ENCODE data around the gene TNFRSF11A.

The TNFRSF11A gene

DNA sequence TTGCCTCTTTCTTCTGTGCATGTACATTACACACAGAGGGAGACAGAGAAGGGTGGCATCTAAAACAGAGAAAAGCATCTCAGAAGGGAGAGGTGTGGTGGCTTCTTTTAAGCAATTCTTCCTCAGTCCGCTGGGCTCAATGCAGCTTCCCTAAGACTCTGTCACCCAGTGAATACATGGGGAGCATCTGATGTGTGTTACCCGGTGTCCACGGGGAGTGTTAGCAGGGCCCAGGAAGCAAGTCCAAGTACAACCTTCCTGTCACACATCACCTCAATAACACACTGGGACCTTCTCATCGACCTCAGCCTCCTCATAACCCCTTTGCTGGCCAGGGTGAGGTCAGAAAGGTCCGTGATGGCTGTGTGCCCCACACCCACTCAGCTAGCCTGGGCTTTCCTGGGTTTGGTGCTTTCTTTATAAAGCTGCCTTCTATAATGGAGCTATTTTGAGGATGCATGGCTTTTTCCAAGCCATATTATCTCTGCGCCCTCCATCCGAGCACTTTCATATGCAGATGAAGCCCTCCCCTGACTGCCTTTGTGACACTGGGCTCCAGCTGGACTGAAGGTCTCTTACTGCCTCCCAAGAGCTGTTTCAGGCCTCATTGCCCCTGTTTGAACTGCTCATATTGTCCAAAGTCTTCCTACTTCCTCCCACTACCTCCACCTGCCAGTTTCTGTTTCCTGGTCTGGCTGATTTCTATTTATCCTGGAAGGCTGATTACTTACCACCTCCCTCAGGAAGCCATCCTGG, 21.4 kb downstream of the TNFRSF11A start:
- Histone ChIP-seq H3K9ac (ENCODE audit: low read depth, low read length) (no peak overlapping the region), H3K36me3 (ENCODE audit: insufficient read depth, low read length) (no peaks in the 10 kb centered on the region), H3K4me1 (ENCODE audit: insufficient read depth, low read length) (peaks cover 23% of the 10 kb centered on the region)

DNA sequence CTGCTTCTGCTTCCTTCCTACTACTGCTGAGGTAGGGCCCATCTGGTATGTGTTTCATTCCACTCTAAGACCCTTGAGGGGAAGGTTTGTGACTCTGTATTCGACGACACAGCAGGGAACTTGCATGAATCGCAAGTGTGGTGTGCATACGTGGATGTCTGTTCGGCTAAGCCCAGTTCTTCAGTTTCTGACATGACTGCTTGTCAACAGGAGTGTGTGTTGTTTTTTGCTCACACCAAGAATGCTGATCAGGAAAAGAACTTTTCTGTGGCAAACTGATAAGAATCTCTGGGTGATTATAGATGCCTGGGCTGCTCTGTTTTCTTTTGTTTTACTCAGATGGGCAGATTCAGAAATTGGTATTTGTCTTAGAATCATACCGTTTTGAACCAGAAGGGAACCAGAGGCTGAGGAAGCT, 22.0 kb downstream of the TNFRSF11A start:
- H3K4me1 ChIP-seq (ENCODE audit: insufficient read depth, low read length) = peaks cover 23% of the 10 kb centered on the region
- H3K9ac ChIP-seq (ENCODE audit: low read depth, low read length) = no peak overlapping the region
- no peaks in the 10 kb centered on the region for H3K36me3 ChIP-seq (ENCODE audit: insufficient read depth, low read length)
- no peaks in the 10 kb centered on the region for H3K9me3 ChIP-seq (ENCODE audit: control insufficient read depth, insufficient read depth, low read length)

More for the DNA sequence above, 21.4 kb downstream of the TNFRSF11A start:
- H3K9me3 ChIP-seq (ENCODE audit: control insufficient read depth, insufficient read depth, low read length) = no peaks in the 10 kb centered on the region

DNA sequence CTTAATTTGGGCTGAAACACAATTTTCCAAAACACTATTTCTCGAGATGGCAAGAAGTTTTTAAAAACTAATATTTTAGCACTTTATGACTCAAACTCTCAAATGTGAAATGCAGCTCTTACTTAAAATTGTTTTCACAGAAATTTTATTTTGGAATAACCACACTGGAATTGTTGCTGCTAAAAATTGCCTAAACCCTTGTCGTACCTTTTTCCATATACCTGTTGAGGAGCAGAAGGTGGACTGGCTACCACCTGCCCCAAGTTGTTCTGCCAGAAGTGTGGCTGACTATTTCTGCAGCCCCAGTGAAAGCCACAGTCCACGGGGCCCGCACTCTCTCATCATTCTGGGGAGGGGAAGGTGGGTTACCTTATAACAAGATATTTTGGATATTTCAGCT, 23.4 kb downstream of the TNFRSF11A start:
- H3K4me1 ChIP-seq (ENCODE audit: insufficient read depth, low read length) = peaks cover 23% of the 10 kb centered on the region
- H3K9me3 ChIP-seq (ENCODE audit: control insufficient read depth, insufficient read depth, low read length) = no peaks in the 10 kb centered on the region
- no peaks in the 10 kb centered on the region for H3K36me3 ChIP-seq (ENCODE audit: insufficient read depth, low read length)
- H3K9ac ChIP-seq (ENCODE audit: low read depth, low read length) = no peak overlapping the region

DNA sequence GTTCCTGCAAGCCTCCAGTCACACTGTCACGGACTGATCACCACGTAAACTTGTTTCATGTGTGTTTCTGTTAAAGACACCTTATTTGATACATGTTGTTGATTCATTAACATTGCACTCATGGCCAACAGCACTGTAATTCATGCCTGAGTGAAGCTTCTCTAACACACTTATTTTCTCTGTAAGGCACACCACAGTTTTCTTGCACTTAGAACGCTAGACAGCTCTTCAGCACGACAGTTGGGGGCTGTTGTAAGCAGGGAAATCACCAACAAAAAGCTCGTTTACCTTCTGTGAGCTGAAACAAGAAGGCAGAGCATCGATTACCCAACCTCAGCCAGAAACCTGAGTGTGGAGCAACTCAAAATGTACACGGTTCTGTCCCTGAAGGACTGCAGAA, 28.1 kb downstream of the TNFRSF11A start:
- H3K4me1 ChIP-seq (ENCODE audit: insufficient read depth, low read length) = peaks cover 5% of the 10 kb centered on the region; the same call in 1 of the 2 replicates
- no peaks in the 10 kb centered on the region for H3K9me3 ChIP-seq (ENCODE audit: control insufficient read depth, insufficient read depth, low read length)
- no peak overlapping the region for H3K9ac ChIP-seq (ENCODE audit: low read depth, low read length)
- no peaks in the 10 kb centered on the region for H3K36me3 ChIP-seq (ENCODE audit: insufficient read depth, low read length)

DNA sequence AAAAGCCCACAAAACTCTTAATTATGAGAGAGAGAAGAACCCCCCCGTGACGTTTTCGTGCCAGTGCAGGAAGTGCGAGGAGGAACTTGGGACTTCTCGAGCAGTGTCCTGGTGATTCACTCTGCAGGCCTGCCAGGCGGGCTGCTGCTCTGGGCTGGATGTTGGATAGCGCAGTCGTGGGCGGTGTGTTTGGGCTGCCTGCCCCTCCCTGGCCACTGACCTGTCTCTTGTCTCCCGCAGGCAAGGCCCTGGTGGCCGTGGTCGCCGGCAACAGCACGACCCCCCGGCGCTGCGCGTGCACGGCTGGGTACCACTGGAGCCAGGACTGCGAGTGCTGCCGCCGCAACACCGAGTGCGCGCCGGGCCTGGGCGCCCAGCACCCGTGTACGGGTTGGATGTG, 29.0 kb downstream of the TNFRSF11A start:
- no peaks in the 10 kb centered on the region for H3K9me3 ChIP-seq (ENCODE audit: control insufficient read depth, insufficient read depth, low read length)
- no peaks in the 10 kb centered on the region for H3K36me3 ChIP-seq (ENCODE audit: insufficient read depth, low read length)
- peaks cover 5% of the 10 kb centered on the region; the same call in 1 of the 2 replicates for H3K4me1 ChIP-seq (ENCODE audit: insufficient read depth, low read length)
- H3K9ac ChIP-seq (ENCODE audit: low read depth, low read length) = no peak overlapping the region

DNA sequence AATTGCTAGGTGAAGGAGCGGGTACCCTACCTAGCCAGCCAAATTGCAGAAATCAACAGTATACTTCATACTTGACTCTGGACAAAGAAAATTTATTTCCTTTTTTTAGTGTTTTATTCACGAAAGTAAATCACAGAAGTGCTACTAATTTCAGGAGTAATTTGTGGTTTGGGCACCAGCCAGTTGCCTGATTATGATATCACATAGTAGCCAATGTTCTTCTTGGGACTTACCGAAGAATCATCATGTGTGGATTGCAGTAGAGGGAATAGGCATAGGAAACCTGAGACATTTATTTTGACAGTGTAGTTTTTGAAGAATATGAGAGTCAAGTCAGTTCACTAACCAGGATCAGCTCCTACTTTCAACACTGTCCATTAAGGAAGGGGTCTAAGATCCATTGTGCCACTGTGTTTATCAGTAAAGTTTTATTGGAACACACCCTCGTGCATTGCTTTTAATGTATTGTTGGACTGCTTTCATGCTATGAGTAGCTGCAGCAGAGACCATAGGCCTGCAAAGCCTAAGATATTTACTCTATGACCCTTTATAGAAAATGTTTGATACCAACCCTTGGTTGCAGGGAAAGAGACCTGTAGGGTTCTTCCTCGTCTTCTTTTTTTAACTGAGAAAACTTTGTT, 32.1 kb downstream of the TNFRSF11A start:
- H3K4me1 ChIP-seq (ENCODE audit: insufficient read depth, low read length) = peaks cover 5% of the 10 kb centered on the region; the same call in 1 of the 2 replicates
- no peaks in the 10 kb centered on the region for H3K9me3 ChIP-seq (ENCODE audit: control insufficient read depth, insufficient read depth, low read length)
- H3K36me3 ChIP-seq (ENCODE audit: insufficient read depth, low read length) = no peaks in the 10 kb centered on the region
- H3K9ac ChIP-seq (ENCODE audit: low read depth, low read length) = no peak overlapping the region

DNA sequence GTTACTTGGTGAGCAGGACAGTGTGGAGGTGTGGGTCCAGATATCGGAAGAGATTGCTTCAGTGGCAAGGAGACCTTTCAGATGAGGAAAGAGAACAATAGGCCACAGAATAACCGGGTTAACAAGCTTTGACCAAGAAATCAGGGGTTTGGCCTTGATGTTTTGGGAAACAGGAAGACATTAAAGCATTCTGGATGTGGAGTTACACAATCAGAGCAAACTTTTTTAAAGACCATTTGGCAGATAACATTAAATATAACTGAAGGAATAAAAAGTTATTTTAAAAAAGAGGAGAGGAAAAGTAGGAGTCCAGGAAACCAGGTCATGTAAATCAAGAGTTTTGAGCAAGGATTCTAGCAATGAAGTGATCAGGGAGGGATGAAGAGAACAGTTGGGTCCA, 35.7 kb downstream of the TNFRSF11A start:
- Histone ChIP-seq H3K9ac (ENCODE audit: low read depth, low read length) (no peak overlapping the region), H3K4me1 (ENCODE audit: insufficient read depth, low read length) (peaks cover 5% of the 10 kb centered on the region; the same call in 1 of the 2 replicates), H3K9me3 (ENCODE audit: control insufficient read depth, insufficient read depth, low read length) (no peaks in the 10 kb centered on the region), H3K36me3 (ENCODE audit: insufficient read depth, low read length) (no peaks in the 10 kb centered on the region)

DNA sequence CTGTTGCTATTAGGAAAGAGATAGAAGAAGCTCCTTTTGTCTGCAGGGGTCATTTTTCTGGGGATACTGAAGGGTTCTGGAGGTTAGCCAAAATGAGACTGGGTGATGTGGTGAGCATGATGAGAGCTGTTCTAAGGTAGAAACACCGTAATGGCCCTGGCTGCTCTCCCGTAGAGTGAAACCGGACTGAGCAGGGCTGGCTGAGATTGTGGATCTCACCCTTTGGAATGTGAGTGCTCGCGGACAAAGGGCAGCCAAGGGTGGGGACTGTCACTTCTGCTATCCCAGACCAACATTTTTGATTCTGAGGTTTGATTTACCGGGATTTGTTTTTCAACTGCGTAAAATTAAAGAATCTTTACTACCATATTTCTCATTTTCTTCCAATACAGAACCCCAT, 36.2 kb downstream of the TNFRSF11A start:
- H3K4me1 ChIP-seq (ENCODE audit: insufficient read depth, low read length) = peaks cover 4% of the 10 kb centered on the region; the same call in 1 of the 2 replicates
- no peaks in the 10 kb centered on the region for H3K9me3 ChIP-seq (ENCODE audit: control insufficient read depth, insufficient read depth, low read length)

DNA sequence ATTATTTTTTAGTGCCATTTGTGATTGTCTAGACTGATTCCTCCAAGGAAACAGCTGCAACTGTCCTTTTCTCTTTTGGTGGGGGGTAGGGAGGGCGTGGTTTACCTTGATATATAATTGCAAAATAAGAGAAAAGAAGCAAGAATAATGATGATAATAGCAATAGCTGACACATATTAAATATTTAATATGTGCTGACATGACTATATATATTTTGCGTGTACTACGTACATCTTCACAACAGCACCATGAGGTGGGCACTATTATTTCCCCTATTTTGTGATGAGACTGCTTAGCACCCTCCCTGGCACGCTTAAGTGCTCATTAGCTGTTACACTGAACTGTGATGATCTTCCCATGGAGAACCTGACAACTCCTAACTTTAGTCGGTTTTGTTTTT, 39.4 kb downstream of the TNFRSF11A start:
- Histone ChIP-seq H3K9ac (ENCODE audit: low read depth, low read length) (no peak overlapping the region), H3K36me3 (ENCODE audit: insufficient read depth, low read length) (no peaks in the 10 kb centered on the region), H3K4me1 (ENCODE audit: insufficient read depth, low read length) (no peaks in the 10 kb centered on the region; the same call in 1 of the 2 replicates), H3K9me3 (ENCODE audit: control insufficient read depth, insufficient read depth, low read length) (no peaks in the 10 kb centered on the region)

More for the DNA sequence above, 36.2 kb downstream of the TNFRSF11A start:
- no peak overlapping the region for H3K9ac ChIP-seq (ENCODE audit: low read depth, low read length)
- no peaks in the 10 kb centered on the region for H3K36me3 ChIP-seq (ENCODE audit: insufficient read depth, low read length)

DNA sequence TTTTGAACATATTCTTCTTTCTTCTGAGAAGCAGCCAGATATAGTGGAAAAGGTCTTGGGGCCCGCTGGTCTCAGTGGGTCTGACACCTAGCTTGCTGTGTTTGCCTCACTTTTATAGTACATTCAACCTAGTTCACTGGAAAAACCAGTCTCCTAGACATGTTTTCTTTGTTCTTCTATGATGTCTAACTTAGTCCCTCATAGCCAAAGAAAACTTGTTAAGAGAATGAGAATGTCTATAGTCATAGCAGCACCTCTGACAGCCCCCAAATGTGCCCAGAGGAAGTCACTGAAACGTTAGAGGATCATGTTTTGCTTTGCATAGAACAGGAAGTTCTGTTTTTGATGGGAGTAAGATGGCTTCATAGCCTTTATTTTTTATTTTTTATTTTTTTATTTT, 40.3 kb downstream of the TNFRSF11A start:
- H3K9ac ChIP-seq (ENCODE audit: low read depth, low read length) = no peak overlapping the region
- no peaks in the 10 kb centered on the region; the same call in 1 of the 2 replicates for H3K4me1 ChIP-seq (ENCODE audit: insufficient read depth, low read length)
- no peaks in the 10 kb centered on the region for H3K36me3 ChIP-seq (ENCODE audit: insufficient read depth, low read length)
- no peaks in the 10 kb centered on the region for H3K9me3 ChIP-seq (ENCODE audit: control insufficient read depth, insufficient read depth, low read length)

DNA sequence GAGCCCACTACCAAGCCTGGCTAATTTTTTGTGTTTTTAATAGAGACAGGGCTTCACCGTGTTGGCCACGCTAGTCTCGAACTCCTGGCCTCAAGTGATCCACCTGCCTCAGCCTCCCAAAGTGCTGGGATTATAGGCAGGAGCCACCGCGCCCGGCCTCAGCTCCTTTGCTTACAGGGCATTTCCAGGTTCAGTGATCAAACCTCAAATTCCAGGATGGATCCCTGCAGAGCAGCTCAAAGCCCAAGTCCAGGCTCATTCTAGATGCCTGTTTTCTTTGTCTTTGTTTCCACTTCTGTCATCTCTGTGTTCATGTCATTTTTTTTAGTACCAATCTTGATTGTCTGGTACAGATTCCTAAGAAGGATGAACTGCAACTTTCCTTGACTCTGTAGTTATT, 41.9 kb downstream of the TNFRSF11A start:
- Histone ChIP-seq H3K9ac (ENCODE audit: low read depth, low read length) (no peak overlapping the region), H3K4me1 (ENCODE audit: insufficient read depth, low read length) (no peaks in the 10 kb centered on the region; the same call in 1 of the 2 replicates), H3K36me3 (ENCODE audit: insufficient read depth, low read length) (no peaks in the 10 kb centered on the region), H3K9me3 (ENCODE audit: control insufficient read depth, insufficient read depth, low read length) (no peaks in the 10 kb centered on the region)

DNA sequence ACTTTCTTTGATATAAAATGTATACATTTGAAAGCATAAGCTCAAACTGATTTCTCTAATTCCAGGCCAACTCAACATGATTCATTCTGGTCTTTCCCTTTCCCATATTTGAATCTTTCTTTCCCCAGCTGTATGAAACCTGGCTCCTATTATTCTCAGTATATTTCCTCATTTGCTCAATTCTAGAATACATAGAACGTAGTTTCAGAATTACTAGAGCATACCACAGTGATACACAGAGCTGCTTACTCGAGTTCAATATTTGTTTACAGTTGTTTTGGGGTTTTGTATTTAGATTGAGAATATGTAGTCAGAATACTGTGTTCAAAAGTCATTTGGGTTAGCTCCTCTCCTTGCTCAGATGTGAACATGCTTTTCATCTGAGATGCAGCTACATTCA, 43.0 kb downstream of the TNFRSF11A start:
- H3K4me1 ChIP-seq (ENCODE audit: insufficient read depth, low read length) = no peaks in the 10 kb centered on the region; the same call in 1 of the 2 replicates
- H3K36me3 ChIP-seq (ENCODE audit: insufficient read depth, low read length) = no peaks in the 10 kb centered on the region
- no peaks in the 10 kb centered on the region for H3K9me3 ChIP-seq (ENCODE audit: control insufficient read depth, insufficient read depth, low read length)
- H3K9ac ChIP-seq (ENCODE audit: low read depth, low read length) = no peak overlapping the region

DNA sequence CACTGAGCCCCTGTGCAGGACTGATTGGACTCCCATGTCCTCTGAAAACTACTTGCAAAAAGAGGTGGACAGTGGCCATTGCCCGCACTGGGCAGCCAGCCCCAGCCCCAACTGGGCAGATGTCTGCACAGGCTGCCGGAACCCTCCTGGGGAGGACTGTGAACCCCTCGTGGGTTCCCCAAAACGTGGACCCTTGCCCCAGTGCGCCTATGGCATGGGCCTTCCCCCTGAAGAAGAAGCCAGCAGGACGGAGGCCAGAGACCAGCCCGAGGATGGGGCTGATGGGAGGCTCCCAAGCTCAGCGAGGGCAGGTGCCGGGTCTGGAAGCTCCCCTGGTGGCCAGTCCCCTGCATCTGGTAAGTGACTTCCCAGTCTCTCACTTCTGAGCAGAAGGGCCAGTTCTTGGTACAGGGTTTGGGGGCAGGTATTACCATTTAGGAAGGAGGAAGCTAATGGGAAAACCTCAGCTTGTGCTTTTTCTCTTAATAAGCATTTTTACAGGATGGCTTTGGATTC, 44.1 kb downstream of the TNFRSF11A start:
- Histone ChIP-seq H3K4me1 (ENCODE audit: insufficient read depth, low read length) (peaks cover 9% of the 10 kb centered on the region; the same call in 1 of the 2 replicates), H3K36me3 (ENCODE audit: insufficient read depth, low read length) (no peaks in the 10 kb centered on the region), H3K9me3 (ENCODE audit: control insufficient read depth, insufficient read depth, low read length) (no peaks in the 10 kb centered on the region), H3K9ac (ENCODE audit: low read depth, low read length) (no peak overlapping the region)

DNA sequence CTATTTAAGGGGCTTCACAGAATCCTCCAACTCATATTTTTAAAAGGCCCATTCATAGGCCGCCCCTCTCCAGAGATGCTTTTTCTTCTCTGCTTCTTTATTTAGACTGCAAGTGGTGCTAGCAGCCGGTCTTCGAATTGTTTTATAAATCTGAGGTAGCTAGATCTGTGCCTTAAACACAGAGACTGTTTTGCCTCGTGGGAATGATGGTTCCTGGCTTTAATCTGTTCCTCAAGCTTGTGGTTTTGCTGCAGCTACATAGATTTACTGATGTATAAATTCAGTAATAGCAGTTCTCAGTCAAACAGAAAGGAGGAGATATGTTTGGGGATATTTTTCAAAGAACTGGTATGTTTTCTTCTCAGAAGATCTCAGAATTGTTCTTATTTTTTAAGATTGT, 45.3 kb downstream of the TNFRSF11A start:
- no peak overlapping the region for H3K9ac ChIP-seq (ENCODE audit: low read depth, low read length)
- H3K9me3 ChIP-seq (ENCODE audit: control insufficient read depth, insufficient read depth, low read length) = no peaks in the 10 kb centered on the region
- no peaks in the 10 kb centered on the region for H3K36me3 ChIP-seq (ENCODE audit: insufficient read depth, low read length)
- peaks cover 19% of the 10 kb centered on the region for H3K4me1 ChIP-seq (ENCODE audit: insufficient read depth, low read length)

DNA sequence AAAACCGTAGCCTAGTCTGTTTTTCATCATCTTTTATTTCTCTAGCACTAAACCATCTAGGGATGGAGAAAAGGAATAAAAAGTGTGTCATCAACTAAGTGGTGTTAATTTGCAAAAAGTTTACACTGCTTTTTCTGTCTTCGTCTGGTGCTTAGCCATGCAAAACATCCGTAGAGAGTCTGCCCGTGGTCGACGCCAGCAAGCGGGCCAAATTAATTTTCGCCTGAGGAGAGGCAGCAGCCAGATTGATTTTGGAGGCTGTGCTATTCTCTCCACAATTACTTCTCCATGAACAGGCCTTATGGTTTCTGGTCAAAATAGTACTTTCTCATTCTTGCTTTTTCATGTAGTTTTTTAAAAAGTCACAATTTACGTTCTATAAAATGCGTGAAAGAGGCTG, 46.3 kb downstream of the TNFRSF11A start:
- Histone ChIP-seq H3K9ac (ENCODE audit: low read depth, low read length) (no peak overlapping the region), H3K9me3 (ENCODE audit: control insufficient read depth, insufficient read depth, low read length) (no peaks in the 10 kb centered on the region), H3K4me1 (ENCODE audit: insufficient read depth, low read length) (peaks cover 20% of the 10 kb centered on the region), H3K36me3 (ENCODE audit: insufficient read depth, low read length) (no peaks in the 10 kb centered on the region)
